HG03103 (cell line): ENCODE data around the gene TRMT13.
"Not testable (repeated sequence)": the region's sequence is repeated elsewhere in the genome, so short reads cannot be mapped to it uniquely, and the experiment has no call there.

Source experiments
- ATAC-seq: cut with Tn5 transposase; IDR thresholded peaks from one replicate; pipeline ENCODE4 v1.9.1; 2021; ENCODE audit warnings: low read depth; ENCODE audit not compliant: unreplicated experiment

The TRMT13 gene

DNA sequence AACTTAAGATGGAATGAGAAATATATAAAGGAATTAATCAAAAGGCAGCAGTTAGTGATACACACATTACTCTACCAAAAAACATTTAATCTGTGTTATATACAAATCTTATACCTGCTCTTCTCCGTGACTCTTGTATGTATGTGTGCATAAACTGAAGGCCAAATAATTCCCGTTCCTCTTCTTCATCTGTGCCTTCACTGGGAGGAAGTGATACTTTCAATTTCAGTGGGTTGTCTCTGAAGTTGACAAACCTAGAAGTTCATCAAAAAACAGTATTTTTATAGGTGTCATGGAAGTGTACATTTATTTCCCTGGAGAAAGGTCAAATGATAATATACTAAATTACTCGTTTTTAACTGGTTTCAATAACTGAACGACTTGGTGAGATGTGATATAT, 19.3 kb downstream of the TRMT13 start:
- peak; percentile 86 for ATAC-seq

GRCh38 chr1:100162881-100163280, 29.9 kb downstream of the TRMT13 start:
- ATAC-seq: no peak

GRCh38 chr1:100164216-100164615, 31.3 kb downstream of the TRMT13 start:
- ATAC-seq: no peak

GRCh38 chr1:100164702-100165101, 31.7 kb downstream of the TRMT13 start:
- ATAC-seq: no peak

- ATAC-seq: no peak
Measured at GRCh38 chr1:100168051-100168450, 35.1 kb downstream of the TRMT13 start.

DNA sequence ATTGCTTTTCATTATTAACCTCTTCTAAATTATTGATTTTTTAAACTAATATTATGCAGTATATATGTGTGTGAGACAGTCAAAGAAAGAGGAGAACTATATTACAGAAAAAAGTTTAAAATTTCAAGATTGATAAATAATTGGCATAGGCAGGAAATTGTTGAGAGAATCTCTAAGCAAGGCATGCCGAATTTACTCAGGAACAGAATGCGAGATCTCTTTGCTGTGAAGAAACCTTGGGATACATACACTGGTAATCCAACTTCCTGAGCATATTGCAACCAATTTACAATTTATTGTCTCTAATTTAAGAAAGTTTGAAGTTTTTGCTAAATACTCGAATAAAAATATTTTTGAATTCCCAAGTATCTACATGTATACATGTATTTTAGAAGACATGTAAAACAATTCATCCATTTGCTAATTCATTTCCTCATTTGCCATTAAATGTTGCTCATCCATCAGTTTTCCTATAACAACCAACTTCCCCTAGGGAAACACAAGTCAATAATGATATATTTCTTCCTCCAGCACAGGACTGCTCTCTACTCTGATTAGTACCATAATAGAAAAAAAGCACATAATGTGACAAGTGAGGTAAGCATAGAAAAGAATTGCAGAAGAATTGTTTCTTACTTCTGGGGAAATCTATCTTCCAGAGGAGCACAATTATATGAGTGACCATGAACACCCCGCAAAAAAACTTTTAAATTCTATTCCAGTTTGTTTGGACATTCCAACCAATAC, 44.5 kb downstream of the TRMT13 start:
- no peak for ATAC-seq

DNA sequence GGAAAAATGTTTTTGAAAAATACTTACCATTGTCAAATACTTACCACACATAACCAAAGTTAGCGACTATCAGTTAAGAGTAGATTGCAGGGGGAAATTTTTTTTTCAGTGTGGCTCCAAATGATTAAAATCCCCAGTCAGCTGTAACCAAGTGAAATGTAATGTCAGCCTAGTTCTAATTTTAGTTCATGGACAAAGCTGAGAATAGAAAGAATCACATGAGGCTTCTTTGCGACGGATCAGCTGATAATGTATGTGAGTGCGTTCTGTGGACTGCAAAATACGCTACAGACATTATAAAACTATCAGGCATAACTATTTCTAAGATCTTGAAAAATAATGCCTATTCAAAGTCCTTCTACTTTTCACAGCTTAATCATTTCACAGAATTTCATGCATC, 45.1 kb downstream of the TRMT13 start, which contains the start of gene LRRC39:
TSS of gene LRRC39 (minus strand) at position 166 of the 400 bp plus-strand sequence. CDS start 9,740 bp downstream, outside the sequence.
- no peak for ATAC-seq

DNA sequence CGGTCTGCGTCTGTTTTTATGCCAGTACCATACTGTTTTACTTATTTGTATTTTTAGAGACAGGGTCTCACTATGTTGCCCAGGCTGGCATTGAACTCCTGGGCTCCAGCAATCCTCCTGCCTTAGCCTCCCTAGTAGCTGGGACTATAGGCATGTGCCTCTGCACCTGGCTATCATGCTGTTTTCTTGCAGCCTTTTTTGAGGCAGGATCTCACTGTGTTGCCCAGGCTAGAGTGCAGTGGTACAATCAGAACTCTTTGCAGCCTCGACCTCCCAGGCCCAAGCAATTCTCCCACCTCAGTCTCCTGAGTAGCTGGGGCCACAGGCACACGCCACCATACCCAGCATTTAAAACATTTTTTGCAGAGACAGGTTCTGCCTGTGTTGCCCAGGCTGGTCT, 50.4 kb downstream of the TRMT13 start:
- ATAC-seq: no peak

DNA sequence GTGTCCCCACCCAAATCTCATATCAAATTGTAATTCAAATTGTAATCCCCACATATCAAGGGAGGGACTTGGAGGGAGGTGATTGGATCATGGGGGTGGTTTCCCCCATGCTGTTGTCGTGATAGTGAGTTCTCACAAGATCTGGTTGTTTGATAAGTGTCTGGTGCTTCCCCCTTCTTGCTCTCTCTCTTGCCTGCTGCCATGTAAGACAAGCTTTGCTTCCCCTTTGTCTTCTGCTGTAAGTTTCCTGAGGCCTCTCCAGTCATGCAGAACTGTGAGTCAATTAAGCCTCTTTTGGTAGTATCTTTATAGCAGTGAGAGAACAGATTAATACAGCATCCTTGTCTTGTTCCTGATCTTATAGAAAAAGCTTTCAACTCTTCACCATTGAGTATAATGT, 51.6 kb downstream of the TRMT13 start:
- peak; percentile 80 for ATAC-seq

DNA sequence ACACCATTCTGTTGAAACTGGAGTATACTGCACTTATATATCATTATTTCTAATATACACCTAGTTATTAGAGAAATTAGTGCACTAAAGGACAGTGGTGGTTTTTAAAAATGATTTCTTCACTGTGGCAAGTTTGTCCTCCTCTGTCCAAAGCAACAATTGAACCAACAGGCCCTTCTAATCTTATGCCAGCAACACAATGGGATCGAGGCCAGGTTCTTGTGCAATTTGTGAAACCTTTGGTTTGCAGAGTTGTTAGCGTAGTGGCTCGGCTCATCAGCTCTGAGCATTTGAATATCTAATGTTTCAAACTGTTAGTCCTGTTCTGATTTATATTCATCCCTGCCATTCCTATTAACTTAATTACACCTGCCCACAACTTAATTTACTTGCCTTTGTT, 54.9 kb downstream of the TRMT13 start:
- no peak for ATAC-seq

- ATAC-seq: no peak
Measured at GRCh38 chr1:100188617-100189016, 55.7 kb downstream of the TRMT13 start.

DNA sequence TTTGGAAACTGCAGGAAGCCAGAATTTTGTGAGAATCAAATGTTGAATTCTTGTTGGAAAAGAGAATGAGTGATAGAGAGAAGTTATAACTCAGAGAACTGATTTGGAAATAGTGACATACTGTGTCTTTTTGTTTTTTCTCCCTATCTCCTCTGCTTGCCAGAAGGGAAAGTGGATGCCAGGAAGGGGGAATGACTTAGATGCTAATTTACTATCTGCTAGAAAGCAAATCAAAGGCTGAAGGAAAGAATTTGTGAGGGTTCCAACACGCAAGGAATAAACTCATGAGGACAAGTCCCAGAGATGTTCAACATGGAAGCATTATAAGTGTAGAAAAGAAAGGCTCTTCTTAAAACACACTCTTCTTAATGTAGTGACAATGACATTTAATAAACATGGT, 65.6 kb downstream of the TRMT13 start:
- no peak for ATAC-seq

DNA sequence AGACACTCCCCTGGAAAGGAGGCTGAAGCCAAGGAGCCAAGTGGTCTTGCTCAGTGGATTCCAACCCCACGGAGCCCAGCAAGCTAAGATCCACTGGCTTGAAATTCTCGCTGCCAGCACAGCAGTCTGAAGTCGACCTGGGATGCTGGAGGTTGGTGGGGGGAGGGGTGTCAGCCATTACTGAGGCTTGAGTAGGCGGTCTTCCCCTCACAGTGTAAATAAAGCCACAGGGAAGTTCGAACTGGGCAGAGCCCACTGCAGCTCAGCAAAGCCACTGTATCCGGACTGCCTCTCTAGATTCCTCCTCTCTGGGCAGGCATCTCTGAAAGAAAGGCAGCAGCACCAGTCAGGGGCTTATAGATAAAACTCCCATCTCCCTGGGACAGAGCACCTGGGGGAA, 67.1 kb downstream of the TRMT13 start:
- not testable (repeated sequence) for ATAC-seq
